OCI-LY3 (cell line): ENCODE results near the gene GMCL2.

ENCODE experiments used
- H2AFZ ChIP-seq: fragments of 200-600, 300-600 bp; shearing (Covaris generic); 2 replicates; pipeline ENCODE4 v1.6.0; 2014; ENCODE audit warnings: antibody characterized with exemption, low read depth, low read length
- H3K27ac ChIP-seq: fragments of 200-600, 300-600 bp; sonication (generic); 2 replicates; pipeline ENCODE4 v1.5.1; 2014; ENCODE audit warnings: mild to moderate bottlenecking, low read length, moderate library complexity, mixed read lengths
- H3K27me3 ChIP-seq: fragments of 200-600, 300-600 bp; sonication (generic); 2 replicates; pipeline ENCODE4 v1.6.1; 2014; ENCODE audit warnings: low read depth, low read length, mixed read lengths
- H3K36me3 ChIP-seq: fragments of 200-600, 300-600 bp; sonication (generic); replicated peaks from 2 replicates; pipeline ENCODE3; 2014; ENCODE audit warnings: low read depth, low read length, mixed read lengths
- H3K4me1 ChIP-seq: fragments of 300-600, 200-600 bp; sonication (generic); 2 replicates; pipeline ENCODE4 v1.6.1; 2014; ENCODE audit warnings: low read length, mixed read lengths
- H3K4me2 ChIP-seq: fragments of 200-600, 300-600 bp; sonication (generic); 2 replicates; pipeline ENCODE4 v1.6.1; 2014; ENCODE audit warnings: low read length, mixed read lengths
- H3K4me3 ChIP-seq: fragments of 300-600, 200-600 bp; sonication (generic); 2 replicates; pipeline ENCODE4 v1.5.1; 2014; ENCODE audit warnings: antibody characterized with exemption, mild to moderate bottlenecking, low read length, moderate library complexity
- H3K79me2 ChIP-seq: fragments of 300-600, 200-600 bp; shearing (Covaris generic); 2 replicates; pipeline ENCODE4 v1.6.1; 2014; ENCODE audit warnings: mild to moderate bottlenecking, low read length, mixed read lengths
- H3K9ac ChIP-seq: fragments of 300-600, 200-600 bp; shearing (Covaris generic); 2 replicates; pipeline ENCODE4 v1.6.0; 2014; ENCODE audit warnings: mild to moderate bottlenecking, low read length, moderate library complexity
- H3K9me3 ChIP-seq: fragments of 200-600, 300-600 bp; shearing (Covaris generic); 2 replicates; pipeline ENCODE4 v1.6.1; 2014; ENCODE audit warnings: low read length, mixed read lengths; ENCODE audit not compliant: insufficient read depth
- H4K20me1 ChIP-seq: fragments of 200-600, 300-600 bp; sonication (generic); 2 replicates; pipeline ENCODE4 v1.6.1; 2016; ENCODE audit warnings: low read length, mixed read lengths; ENCODE audit not compliant: insufficient read depth
- EZH2phosphoT487 ChIP-seq: fragments of 200-600 bp; shearing (Covaris generic); IDR thresholded peaks from 2 replicates; pipeline ENCODE4 v1.6.1; 2018; ENCODE audit warnings: antibody characterized with exemption, mixed run types, low read depth
- TF ChIP-seq, protein P1 (sequence below): fragments of 200-600, 300-600 bp; sonication (generic); IDR thresholded peaks from 2 replicates; pipeline ENCODE4 v1.5.1; 2014; ENCODE audit warnings: antibody characterized with exemption, low read length, low read depth

GMCL2 gene

DNA sequence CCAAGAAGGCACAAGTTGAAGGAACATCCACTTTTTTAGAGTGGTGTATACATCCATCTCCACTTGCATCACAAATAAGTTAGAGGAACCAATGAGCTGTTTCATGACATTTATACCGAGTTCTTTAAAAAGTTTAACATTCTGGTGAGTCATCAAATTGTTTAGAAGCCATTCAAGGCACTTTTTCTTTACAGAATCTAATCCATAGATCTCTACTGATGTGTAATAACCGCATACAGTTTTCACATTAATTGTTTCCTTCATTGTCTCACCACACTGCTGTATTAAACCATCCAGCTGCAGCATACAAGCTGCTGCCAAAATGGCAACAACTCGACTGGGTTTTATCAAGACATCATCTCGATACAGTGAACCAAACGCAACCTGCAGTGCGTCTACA is 744 bp downstream of the GMCL2 start:
- TF ChIP-seq, protein P1, sequence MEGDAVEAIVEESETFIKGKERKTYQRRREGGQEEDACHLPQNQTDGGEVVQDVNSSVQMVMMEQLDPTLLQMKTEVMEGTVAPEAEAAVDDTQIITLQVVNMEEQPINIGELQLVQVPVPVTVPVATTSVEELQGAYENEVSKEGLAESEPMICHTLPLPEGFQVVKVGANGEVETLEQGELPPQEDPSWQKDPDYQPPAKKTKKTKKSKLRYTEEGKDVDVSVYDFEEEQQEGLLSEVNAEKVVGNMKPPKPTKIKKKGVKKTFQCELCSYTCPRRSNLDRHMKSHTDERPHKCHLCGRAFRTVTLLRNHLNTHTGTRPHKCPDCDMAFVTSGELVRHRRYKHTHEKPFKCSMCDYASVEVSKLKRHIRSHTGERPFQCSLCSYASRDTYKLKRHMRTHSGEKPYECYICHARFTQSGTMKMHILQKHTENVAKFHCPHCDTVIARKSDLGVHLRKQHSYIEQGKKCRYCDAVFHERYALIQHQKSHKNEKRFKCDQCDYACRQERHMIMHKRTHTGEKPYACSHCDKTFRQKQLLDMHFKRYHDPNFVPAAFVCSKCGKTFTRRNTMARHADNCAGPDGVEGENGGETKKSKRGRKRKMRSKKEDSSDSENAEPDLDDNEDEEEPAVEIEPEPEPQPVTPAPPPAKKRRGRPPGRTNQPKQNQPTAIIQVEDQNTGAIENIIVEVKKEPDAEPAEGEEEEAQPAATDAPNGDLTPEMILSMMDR = no peak
- no peak for TF ChIP-seq EZH2phosphoT487
- H3K9ac ChIP-seq = no peak overlapping the region
- H3K4me3 ChIP-seq = no peak overlapping the region
- no peaks in the 10 kb centered on the region for H3K36me3 ChIP-seq
- H3K4me2 ChIP-seq = no peak overlapping the region
- H3K27me3 ChIP-seq = no peaks in the 10 kb centered on the region
- H2AFZ ChIP-seq = no peak overlapping the region
- no peaks in the 10 kb centered on the region for H3K9me3 ChIP-seq
- H4K20me1 ChIP-seq = no peaks in the 10 kb centered on the region
- H3K27ac ChIP-seq = no peak overlapping the region
- no peaks in the 10 kb centered on the region for H3K4me1 ChIP-seq
- H3K79me2 ChIP-seq = no peaks in the 10 kb centered on the region

GRCh38 chr5:178182158-178182876 is 4.9 kb downstream of the GMCL2 start:
- Histone ChIP-seq H3K4me1 (no peaks in the 10 kb centered on the region), H3K9ac (no peak overlapping the region), H3K36me3 (no peaks in the 10 kb centered on the region), H4K20me1 (no peaks in the 10 kb centered on the region), H3K9me3 (no peaks in the 10 kb centered on the region), H2AFZ (peak overlapping the region; percentile 73; the same call in 1 of the 2 replicates), H3K4me2 (no peak overlapping the region), H3K4me3 (no peak overlapping the region), H3K27me3 (no peaks in the 10 kb centered on the region), H3K27ac (no peak overlapping the region), H3K79me2 (no peaks in the 10 kb centered on the region)
- TF ChIP-seq EZH2phosphoT487 = no peak
- TF ChIP-seq, protein P1 = no peak

DNA sequence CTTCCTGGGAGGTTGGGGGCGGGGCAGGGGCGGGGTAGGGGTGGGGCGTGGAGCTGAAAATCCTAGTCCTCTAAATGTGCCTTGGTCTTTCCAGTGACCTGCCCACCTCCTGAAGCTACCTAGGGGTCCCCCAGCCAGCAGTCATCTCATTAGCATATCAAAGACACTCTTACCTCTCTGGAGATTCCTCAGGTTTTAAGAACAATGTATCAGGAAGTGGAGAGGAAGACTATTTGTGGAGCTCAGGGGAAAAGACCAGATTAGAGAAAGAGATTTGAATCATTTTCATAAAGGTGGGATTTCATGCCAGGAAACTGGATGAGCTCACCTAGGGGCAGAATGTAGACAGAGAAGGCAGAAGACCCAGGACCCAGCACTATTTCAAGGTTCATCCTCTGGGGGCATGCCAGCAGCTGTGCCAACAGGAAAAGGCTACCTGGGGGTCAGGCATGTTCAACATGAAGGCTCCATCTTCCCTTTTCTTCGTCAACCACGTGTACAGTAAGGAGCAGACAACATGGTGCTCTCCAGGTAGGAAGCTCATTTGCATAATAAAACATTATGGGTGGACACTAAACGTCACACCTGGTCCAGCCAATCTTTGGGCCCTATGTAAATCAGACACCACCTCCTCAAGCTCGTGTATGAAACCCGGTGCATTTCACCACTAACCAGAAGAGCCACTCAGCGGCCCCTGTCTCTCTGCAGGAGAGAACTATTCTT is 6.9 kb downstream of the GMCL2 start:
- H3K9ac ChIP-seq = no peak overlapping the region
- H3K27ac ChIP-seq = no peak overlapping the region
- H2AFZ ChIP-seq = no peak overlapping the region
- H4K20me1 ChIP-seq = no peaks in the 10 kb centered on the region
- no peaks in the 10 kb centered on the region for H3K4me1 ChIP-seq
- no peaks in the 10 kb centered on the region for H3K27me3 ChIP-seq
- TF ChIP-seq, protein P1 = no peak
- TF ChIP-seq EZH2phosphoT487 = no peak
- no peaks in the 10 kb centered on the region for H3K9me3 ChIP-seq
- H3K4me2 ChIP-seq = no peak overlapping the region
- no peak overlapping the region for H3K4me3 ChIP-seq
- H3K36me3 ChIP-seq = no peaks in the 10 kb centered on the region
- no peaks in the 10 kb centered on the region for H3K79me2 ChIP-seq

DNA sequence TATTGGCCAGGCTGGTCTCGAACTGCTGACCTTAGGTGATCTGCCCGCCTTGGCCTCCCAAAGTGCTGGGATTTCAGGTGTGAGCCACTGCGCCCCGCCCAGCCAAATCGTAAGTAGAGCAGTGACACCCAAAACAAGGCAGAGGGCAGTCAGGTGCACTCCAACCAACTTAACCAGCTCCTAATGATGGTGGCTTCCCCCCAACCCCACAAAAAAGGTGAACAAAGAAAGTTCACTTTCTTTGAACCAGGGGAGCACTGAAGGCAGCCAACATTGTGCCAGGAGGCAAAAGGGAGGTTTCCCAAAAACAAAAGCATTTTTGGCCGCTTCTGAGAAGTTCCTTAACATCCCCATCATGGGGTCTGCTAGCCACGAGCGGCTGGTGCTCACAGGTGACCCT is 9.6 kb downstream of the GMCL2 start:
- no peak overlapping the region for H2AFZ ChIP-seq

More for the DNA sequence above, 9.6 kb downstream of the GMCL2 start:
- H3K27me3 ChIP-seq = no peaks in the 10 kb centered on the region
- TF ChIP-seq, protein P1 = no peak
- TF ChIP-seq EZH2phosphoT487 = no peak
- H3K79me2 ChIP-seq = no peaks in the 10 kb centered on the region
- no peaks in the 10 kb centered on the region for H3K36me3 ChIP-seq
- H3K4me2 ChIP-seq = no peak overlapping the region
- H3K9me3 ChIP-seq = no peaks in the 10 kb centered on the region
- H3K9ac ChIP-seq = no peak overlapping the region
- no peaks in the 10 kb centered on the region for H4K20me1 ChIP-seq
- H3K4me1 ChIP-seq = no peaks in the 10 kb centered on the region
- H3K27ac ChIP-seq = no peak overlapping the region
- no peak overlapping the region for H3K4me3 ChIP-seq
